SJSA1 (cell line): ENCODE measurements around the gene IL7R. TPM values are rescaled to one million over a fixed set of nuclear protein-coding genes. Genes with fewer than 3 reads are reported as not detected.
A peak's percentile ranks its signal among the peaks of the same experiment; 100 is the strongest.

Experiments
- DNase-seq, 2 experiments: peaks; one replicate each; pipeline ENCODE4 v3.0.0-alpha.2; 2015 to 2020; ENCODE audit warnings: low spot score in 2 of 2, low read depth in 1 of 2
- H3K27ac ChIP-seq: fragments of 250-450 bp; sonication (Bioruptor Pico); 2 replicates; pipeline ENCODE4 v1.5.1; 2020; ENCODE audit warnings: mild to moderate bottlenecking, moderate library complexity
- H3K27me3 ChIP-seq: fragments of 250-450 bp; sonication (Bioruptor Pico); replicated peaks from 2 replicates; pipeline ENCODE4 v1.5.1; 2020; ENCODE audit warnings: mild to moderate bottlenecking, moderate library complexity
- H3K36me3 ChIP-seq: fragments of 250-450 bp; sonication (Bioruptor Pico); 2 replicates; pipeline ENCODE4 v1.5.1; 2020; ENCODE audit warnings: mild to moderate bottlenecking
- H3K4me1 ChIP-seq: fragments of 250-450 bp; sonication (Bioruptor Pico); replicated peaks from 2 replicates; pipeline ENCODE4 v1.6.1; 2021; ENCODE audit warnings: mild to moderate bottlenecking
- H3K4me3 ChIP-seq: fragments of 250-450 bp; sonication (Bioruptor Pico); 2 replicates; pipeline ENCODE4 v1.5.1; 2020; ENCODE audit warnings: mild to moderate bottlenecking
- H3K9me3 ChIP-seq: fragments of 250-450 bp; sonication (Bioruptor Pico); replicated peaks from 2 replicates; pipeline ENCODE4 v1.5.1; 2020; ENCODE audit warnings: mild to moderate bottlenecking
- total RNA-seq: library from RNA; depleted of rRNA; stranded (reverse); fragments of >200 nt; shearing (Covaris generic); gene quantifications from 2 replicates; pipeline ENCODE4 v1.2.3, GENCODE V29; 2014; rRNA removed

Gene IL7R
- total RNA-seq, 1 experiment from 2014 or later = 90.1 TPM

DNA sequence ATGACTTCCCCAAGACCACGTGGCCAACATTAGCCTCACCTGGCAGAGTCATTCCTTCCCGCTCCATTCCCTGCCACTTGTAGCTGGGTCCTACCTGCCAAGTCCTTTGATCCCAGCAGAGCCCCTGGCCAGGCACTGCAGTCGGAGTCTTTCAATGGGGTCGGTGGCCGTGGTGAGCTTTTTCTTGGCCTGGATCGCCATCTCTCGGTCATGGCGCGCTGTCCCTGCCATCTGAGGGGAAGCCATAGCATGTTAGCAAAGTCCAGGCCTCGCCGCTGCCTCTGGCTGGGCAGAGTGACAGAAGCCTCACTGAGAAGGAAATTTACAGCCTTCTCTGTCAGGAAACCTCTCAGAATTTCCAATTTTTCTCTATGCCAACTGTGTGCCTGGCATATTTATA, 64.2 kb downstream of the IL7R start:
- H3K36me3 ChIP-seq = no peaks in the 10 kb centered on the region
- H3K9me3 ChIP-seq = peaks cover 4% of the 10 kb centered on the region; the same call in 1 of the 2 replicates
- H3K4me1 ChIP-seq = peaks cover 34% of the 10 kb centered on the region
- no peaks in the 10 kb centered on the region for H3K27me3 ChIP-seq
- no peak for DNase-seq
- no peak overlapping the region for H3K27ac ChIP-seq
- H3K4me3 ChIP-seq = no peak overlapping the region

DNA sequence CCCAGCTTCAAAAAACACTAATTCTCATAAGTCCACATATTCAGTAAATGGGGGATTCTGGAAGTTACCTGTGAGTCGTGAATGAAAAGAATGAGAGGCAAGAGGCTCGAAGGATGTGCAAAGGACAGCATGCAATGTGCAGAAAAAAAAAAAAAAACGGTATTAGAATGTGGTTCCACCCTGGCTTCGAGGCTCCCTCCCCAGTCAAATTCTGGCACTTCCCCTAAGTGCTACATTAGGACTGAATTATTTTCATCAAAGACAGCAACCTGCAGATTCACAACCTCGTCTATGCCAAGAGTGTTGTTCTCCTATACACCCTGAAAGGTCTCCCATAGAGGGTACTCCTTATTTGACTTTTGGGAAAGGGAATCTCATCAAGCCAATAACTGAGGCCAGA, 65.2 kb downstream of the IL7R start:
- Histone ChIP-seq H3K27me3 (no peaks in the 10 kb centered on the region), H3K36me3 (no peaks in the 10 kb centered on the region), H3K27ac (no peak overlapping the region), H3K9me3 (peaks cover 4% of the 10 kb centered on the region; the same call in 1 of the 2 replicates), H3K4me1 (peaks cover 38% of the 10 kb centered on the region), H3K4me3 (no peak overlapping the region)
- no peak for DNase-seq

DNA sequence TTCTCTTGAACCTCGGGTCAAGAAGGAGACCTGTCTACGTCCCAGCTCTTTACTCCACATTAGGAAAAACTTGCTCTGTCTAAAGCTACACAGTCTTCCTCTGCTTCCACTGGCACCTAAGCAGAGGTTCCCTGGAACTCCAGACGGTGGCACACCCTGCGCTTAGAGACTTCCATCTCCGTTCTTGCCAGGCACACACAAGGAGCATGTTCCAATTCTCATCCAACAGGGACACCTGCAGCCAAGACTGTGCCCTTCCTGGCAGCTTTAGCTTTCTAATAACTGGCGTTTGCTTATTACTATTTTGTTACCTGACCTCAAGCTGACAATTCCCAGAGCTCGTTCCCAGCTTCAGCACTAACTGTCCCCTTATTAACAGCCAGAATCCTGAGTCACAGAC, 65.8 kb downstream of the IL7R start:
- Histone ChIP-seq H3K4me3 (no peak overlapping the region), H3K4me1 (peaks cover 39% of the 10 kb centered on the region), H3K36me3 (no peaks in the 10 kb centered on the region), H3K27me3 (no peaks in the 10 kb centered on the region), H3K27ac (no peak overlapping the region), H3K9me3 (peaks cover 4% of the 10 kb centered on the region; the same call in 1 of the 2 replicates)
- DNase-seq = no peak

DNA sequence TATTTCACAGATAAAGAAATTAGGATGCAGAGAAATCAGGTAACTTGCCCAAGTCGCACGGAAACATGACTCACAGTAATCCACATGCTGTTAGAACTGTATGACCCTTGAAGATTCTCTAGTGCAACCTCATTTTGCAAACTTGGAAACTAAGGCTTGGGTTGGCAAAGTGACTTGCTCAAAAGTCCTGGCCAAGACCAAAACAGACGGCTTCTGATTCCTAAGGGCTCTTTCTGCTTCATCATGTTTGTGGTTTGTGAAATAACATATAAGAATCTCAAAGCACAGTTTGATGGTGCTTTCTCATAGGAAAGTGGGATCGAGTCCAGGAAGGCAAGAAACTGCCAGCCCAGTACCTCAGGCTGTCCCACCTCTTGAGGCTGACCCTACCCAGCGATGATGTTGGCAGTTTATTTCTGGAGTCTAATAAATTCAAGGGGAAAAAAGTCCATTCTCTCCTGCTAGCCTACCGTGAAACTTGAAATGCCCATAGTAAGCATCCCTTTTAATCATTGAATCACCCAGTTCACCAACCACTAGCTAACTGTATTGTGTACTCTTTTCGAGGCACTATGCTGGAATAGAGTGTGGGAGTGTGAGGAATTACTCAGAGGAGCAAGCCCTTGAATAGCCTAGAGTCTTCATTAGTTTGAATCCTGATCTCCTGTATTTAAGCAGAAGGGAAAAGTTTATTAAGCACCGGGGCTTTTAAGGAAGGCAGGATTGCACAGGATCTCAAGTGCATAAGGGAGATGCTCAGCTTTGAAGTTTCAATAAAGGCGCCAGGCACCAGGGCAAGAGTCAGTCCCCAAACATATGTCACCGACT, 67.6 kb downstream of the IL7R start:
- no peaks in the 10 kb centered on the region for H3K9me3 ChIP-seq
- no peaks in the 10 kb centered on the region for H3K27me3 ChIP-seq
- H3K4me3 ChIP-seq = no peak overlapping the region
- DNase-seq = no peak
- no peak overlapping the region for H3K27ac ChIP-seq
- H3K4me1 ChIP-seq = peaks cover 33% of the 10 kb centered on the region
- no peaks in the 10 kb centered on the region for H3K36me3 ChIP-seq

DNA sequence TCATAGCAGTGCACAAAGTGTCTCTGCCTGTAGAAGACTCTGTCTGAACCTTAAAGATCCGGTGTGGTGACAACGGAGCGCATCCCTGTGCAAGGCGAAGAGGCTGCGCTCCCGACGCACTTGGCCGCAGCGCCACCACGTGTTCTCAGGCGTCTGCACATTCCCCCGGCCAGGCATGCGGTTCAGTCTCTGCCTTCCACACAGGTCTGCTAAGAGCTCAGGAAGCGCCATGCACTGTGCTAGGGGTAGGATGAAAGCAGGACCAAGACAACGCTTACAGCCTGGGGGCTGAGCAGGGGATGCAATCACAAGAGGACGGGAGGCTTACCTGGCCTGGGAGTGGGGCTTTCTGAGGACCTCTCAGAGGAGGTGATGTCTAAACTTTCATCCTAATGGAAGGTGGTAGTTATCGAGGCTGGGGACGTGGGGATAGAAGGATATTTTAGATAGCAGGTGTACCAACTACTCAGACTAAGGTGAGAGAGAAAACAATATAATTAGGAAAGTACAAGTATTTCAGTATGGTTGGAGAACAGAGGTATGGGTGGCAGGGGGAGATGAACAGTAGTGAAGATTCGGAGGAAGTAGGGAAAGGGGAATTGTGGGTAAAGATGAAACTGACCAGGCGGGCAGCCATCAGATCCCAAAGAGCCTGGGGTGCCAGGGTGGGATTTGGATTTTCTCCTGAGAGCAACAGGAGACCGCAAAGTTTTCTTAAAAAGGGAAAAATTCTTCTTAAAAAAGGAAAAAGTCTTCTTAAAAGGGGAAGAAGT, 68.4 kb downstream of the IL7R start:
- H3K27me3 ChIP-seq = no peaks in the 10 kb centered on the region
- H3K36me3 ChIP-seq = no peaks in the 10 kb centered on the region
- peaks cover 26% of the 10 kb centered on the region for H3K4me1 ChIP-seq
- no peak overlapping the region for H3K27ac ChIP-seq
- H3K9me3 ChIP-seq = no peaks in the 10 kb centered on the region
- peak; percentile 61 to 67 for DNase-seq
- no peak overlapping the region for H3K4me3 ChIP-seq

DNA sequence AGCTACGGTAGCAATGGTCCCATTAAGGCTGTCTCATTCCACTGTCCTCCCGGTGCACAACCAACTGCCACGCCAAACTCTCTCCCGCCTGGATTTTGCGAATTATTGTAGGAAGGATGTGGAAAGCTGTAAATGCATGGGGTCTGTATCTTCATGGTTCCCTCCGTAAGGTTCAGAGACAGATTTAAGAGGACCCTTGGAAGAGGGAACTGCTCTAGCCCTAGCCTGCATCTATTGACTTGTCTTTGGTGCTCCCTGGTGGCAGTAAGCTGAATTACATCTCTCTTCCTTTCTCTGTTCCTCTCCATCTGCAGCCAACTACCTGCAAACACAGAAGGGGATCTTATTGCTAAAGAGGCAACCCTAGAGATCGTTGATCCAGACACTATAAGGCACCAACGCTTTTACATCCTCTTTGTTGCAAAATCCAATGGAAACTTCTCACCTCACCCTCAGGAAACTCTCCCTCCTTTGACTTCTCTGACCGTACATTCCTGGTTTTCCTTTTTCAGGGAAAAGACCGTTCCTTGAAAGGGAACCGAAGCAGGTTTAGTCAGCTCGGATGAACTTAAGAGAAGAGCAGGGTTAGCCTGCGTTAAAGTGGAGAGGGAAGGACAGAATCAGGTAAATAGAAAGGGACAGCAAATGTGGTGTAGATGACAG, 69.8 kb downstream of the IL7R start:
- Histone ChIP-seq H3K27me3 (no peaks in the 10 kb centered on the region), H3K36me3 (no peaks in the 10 kb centered on the region), H3K4me1 (peaks cover 26% of the 10 kb centered on the region), H3K27ac (no peak overlapping the region), H3K9me3 (no peaks in the 10 kb centered on the region), H3K4me3 (no peak overlapping the region)
- peak; percentile 54 to 66 for DNase-seq

Other genes starting within 250 kb of the IL7R start
- not detected in 2 replicates for gene SPEF2, start 239.0 kb upstream of the IL7R start, total RNA-seq
- 0.47 TPM in 1 of 2 replicates, not detected in the other for gene CAPSL, start 81.7 kb downstream of the IL7R start, total RNA-seq
- gene UGT3A1, start 134.5 kb downstream of the IL7R start, total RNA-seq = 1.0 TPM in 1 of 2 replicates, not detected in the other
- not detected in 2 replicates for gene UGT3A2, start 210.0 kb downstream of the IL7R start, total RNA-seq